OCI-LY3 (cell line): Measurements from ENCODE around the gene KRT73.

Experiments
- CTCF ChIP-seq: fragments of 200-600, 300-600 bp; sonication (generic); IDR thresholded peaks from 2 replicates; pipeline ENCODE4 v1.5.1; 2014; ENCODE audit warnings: antibody characterized with exemption, low read length, low read depth
- EZH2phosphoT487 ChIP-seq: fragments of 200-600 bp; shearing (Covaris generic); IDR thresholded peaks from 2 replicates; pipeline ENCODE4 v1.6.1; 2018; ENCODE audit warnings: antibody characterized with exemption, mixed run types, low read depth

GRCh38 chr12:52667931-52668330, 49.6 kb upstream of the KRT73 start:
- TF ChIP-seq CTCF = no peak
- no peak for TF ChIP-seq EZH2phosphoT487
